ENCODE data around the gene RNF25. TPM values are rescaled to one million over a fixed set of nuclear protein-coding genes. Genes with fewer than 3 reads are reported as not detected.

The RNF25 gene
- polyA plus RNA-seq, 1 donor (not counting 4 experiments of a cell fraction or from before 2014, with no cell fraction given) = 82.5 TPM

GRCh38 chr2:218645126-218645525 is 26.7 kb downstream of the RNF25 start:
- Histone ChIP-seq H3K79me2 (ENCODE audit: control insufficient read depth, insufficient read depth, low read length) (peaks cover 19% of the 10 kb centered on the region), H3K4me3 (ENCODE audit: control insufficient read depth in 2 of 3, extremely low read depth in 1 of 3, insufficient read depth in 2 of 3, low read depth in 1 of 3, low read length in 3 of 3) (no peak overlapping the region), H3K9ac (ENCODE audit: control insufficient read depth, extremely low read depth, insufficient read depth, low read length) (peak overlapping the region; percentile 36), H3K9me1 (ENCODE audit: control insufficient read depth, extremely low read depth, insufficient read depth, low read length) (no peaks in the 10 kb centered on the region), H3K4me1 (ENCODE audit: control insufficient read depth, extremely low read depth, insufficient read depth, low read length) (peaks cover 23% of the 10 kb centered on the region), H3K4me2 (ENCODE audit: control insufficient read depth, extremely low read depth, insufficient read depth, low read depth, low read length) (peak overlapping the region; percentile 56), H3K9me3 (ENCODE audit: control insufficient read depth, low read depth, low read length) (no peaks in the 10 kb centered on the region), H3K27ac (ENCODE audit: control insufficient read depth, insufficient read depth, low read length) (peak overlapping the region; percentile 74), H4K20me1 (ENCODE audit: control insufficient read depth, extremely low read depth, insufficient read depth, low read length) (peaks cover 3% of the 10 kb centered on the region), H2AFZ (ENCODE audit: control insufficient read depth, low read length) (no peak overlapping the region), H3K36me3 (ENCODE audit: control insufficient read depth in 2 of 2, extremely low read depth in 1 of 2, insufficient read depth in 2 of 2, low read length in 2 of 2) (peaks cover 47 to 64% of the 10 kb centered on the region in 2 experiments), H3K27me3 (ENCODE audit: control insufficient read depth, extremely low read depth, insufficient read depth, low read length) (no peaks in the 10 kb centered on the region)
- TF ChIP-seq EZH2 (IDR thresholded peaks at IDR 0.05; ENCODE audit: low read length) (no peak), CTCF (optimal IDR thresholded peaks at IDR 0.05 in 1 of 3, IDR thresholded peaks at IDR 0.05 in 1 of 3, conservative IDR thresholded peaks at IDR 0.05 in 1 of 3; ENCODE audit: extremely low read depth in 1 of 3, insufficient read depth in 2 of 3, low read length in 3 of 3) (no peak)
- FAIRE-seq (peak; percentile 100), DNase-seq (ENCODE audit: low read depth, low spot score) (no peak)
- dilution Hi-C loops (cut with MboI; ENCODE audit: extremely low pct_ligation_motif_present, low sequenced_read_pairs) = no loop called here

DNA sequence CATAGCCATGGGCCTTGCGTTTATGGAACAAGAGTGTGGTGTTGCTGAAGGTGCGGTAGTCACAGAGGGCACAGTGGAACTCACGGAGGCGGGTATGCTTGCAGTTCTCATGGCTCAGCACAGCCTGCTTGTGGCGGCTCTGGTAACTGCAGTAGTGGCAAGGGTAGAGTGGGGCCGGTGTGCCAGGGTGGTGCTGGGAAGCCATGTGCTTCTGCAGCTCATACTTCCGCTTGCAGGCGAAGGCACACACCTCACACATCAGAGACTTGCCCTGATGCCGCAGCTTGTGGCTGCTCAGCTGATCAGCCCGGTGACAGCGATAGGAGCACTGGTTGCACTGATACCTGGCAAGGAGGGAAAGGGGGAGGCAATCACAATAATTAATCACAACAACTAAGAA is 27.1 kb downstream of the RNF25 start:
- H3K4me3 ChIP-seq (ENCODE audit: control insufficient read depth in 2 of 3, extremely low read depth in 1 of 3, insufficient read depth in 2 of 3, low read depth in 1 of 3, low read length in 3 of 3) = no peak overlapping the region
- no peak overlapping the region for H3K4me2 ChIP-seq (ENCODE audit: control insufficient read depth, extremely low read depth, insufficient read depth, low read depth, low read length)
- dilution Hi-C loops (cut with MboI; ENCODE audit: extremely low pct_ligation_motif_present, low sequenced_read_pairs) = no loop called here
- FAIRE-seq (no peak), DNase-seq (ENCODE audit: low read depth, low spot score) (no peak)
- TF ChIP-seq CTCF (optimal IDR thresholded peaks at IDR 0.05 in 1 of 3, IDR thresholded peaks at IDR 0.05 in 1 of 3, conservative IDR thresholded peaks at IDR 0.05 in 1 of 3; ENCODE audit: extremely low read depth in 1 of 3, insufficient read depth in 2 of 3, low read length in 3 of 3) = peak in 1 of 3 experiments; percentile 18
- TF ChIP-seq EZH2 (IDR thresholded peaks at IDR 0.05; ENCODE audit: low read length) = no peak
- H4K20me1 ChIP-seq (ENCODE audit: control insufficient read depth, extremely low read depth, insufficient read depth, low read length) = peaks cover 3% of the 10 kb centered on the region
- peaks cover 46 to 67% of the 10 kb centered on the region in 2 experiments for H3K36me3 ChIP-seq (ENCODE audit: control insufficient read depth in 2 of 2, extremely low read depth in 1 of 2, insufficient read depth in 2 of 2, low read length in 2 of 2)
- no peaks in the 10 kb centered on the region for H3K27me3 ChIP-seq (ENCODE audit: control insufficient read depth, extremely low read depth, insufficient read depth, low read length)
- H3K27ac ChIP-seq (ENCODE audit: control insufficient read depth, insufficient read depth, low read length) = peak overlapping the region; percentile 74
- H2AFZ ChIP-seq (ENCODE audit: control insufficient read depth, low read length) = no peak overlapping the region
- peak overlapping the region; percentile 20 for H3K9ac ChIP-seq (ENCODE audit: control insufficient read depth, extremely low read depth, insufficient read depth, low read length)
- H3K79me2 ChIP-seq (ENCODE audit: control insufficient read depth, insufficient read depth, low read length) = peaks cover 19% of the 10 kb centered on the region
- H3K9me1 ChIP-seq (ENCODE audit: control insufficient read depth, extremely low read depth, insufficient read depth, low read length) = no peaks in the 10 kb centered on the region
- no peaks in the 10 kb centered on the region for H3K9me3 ChIP-seq (ENCODE audit: control insufficient read depth, low read depth, low read length)
- H3K4me1 ChIP-seq (ENCODE audit: control insufficient read depth, extremely low read depth, insufficient read depth, low read length) = peaks cover 23% of the 10 kb centered on the region
